A549 (cell line): ENCODE results near the gene PPM1G.

Source experiments
- CHD2 ChIP-seq: fragments of 150-350 bp; IDR thresholded peaks from 2 replicates; pipeline ENCODE4 v1.6.1; 2014; ENCODE audit warnings: low read length; ENCODE audit not compliant: partially characterized antibody
- MAFK ChIP-seq: fragments of 450-650 bp; IDR thresholded peaks from 2 replicates; pipeline ENCODE4 v1.6.1; 2014; ENCODE audit not compliant: partially characterized antibody
- MYC ChIP-seq: IDR thresholded peaks from 2 replicates; pipeline ENCODE4 v1.6.1; 2012; ENCODE audit warnings: mild to moderate bottlenecking, inconsistent platforms, low read length, improper control_type of control experiment, borderline replicate concordance
- NFE2L2 ChIP-seq: fragments of 150-350 bp; conservative IDR thresholded peaks from 2 replicates; pipeline ENCODE4 v1.6.1; 2014; ENCODE audit warnings: low read length
- POLR2A ChIP-seq: IDR thresholded peaks from 2 replicates; pipeline ENCODE4 v1.6.1; 2012; ENCODE audit warnings: mild to moderate bottlenecking, low read length
- POLR2AphosphoS2 ChIP-seq: conservative IDR thresholded peaks from 2 replicates; pipeline ENCODE4 v1.6.1; 2012; ENCODE audit warnings: low read length, improper control_type of control experiment, inconsistent platforms
- RAD21 ChIP-seq, 2 experiments: fragments of >200 bp in 1 of 2; sonication (Bioruptor Twin) in 1 of 2; formaldehyde crosslinking in 1 of 2; IDR thresholded peaks in 1 of 2; conservative IDR thresholded peaks in 1 of 2; 2 replicates in 1 of 2; 3 replicates in 1 of 2; pipeline ENCODE4 v1.6.1; 2012 to 2018; ENCODE audit warnings: inconsistent platforms in 1 of 2
- SMC3 ChIP-seq: fragments of >200 bp; sonication (Bioruptor Twin); formaldehyde crosslinking; IDR thresholded peaks from 3 replicates; pipeline ENCODE4 v1.6.1; 2018; ENCODE audit warnings: inconsistent platforms
- TF ChIP-seq, protein P1 (sequence below): fragments of 450-650 bp; IDR thresholded peaks from 2 replicates; pipeline ENCODE4 v1.6.1; 2014; ENCODE audit warnings: antibody characterized with exemption
- TF ChIP-seq, protein P2 (sequence below): fragments of >200 bp; sonication (Bioruptor Twin); formaldehyde crosslinking; IDR thresholded peaks from 3 replicates; pipeline ENCODE4 v1.5.1; 2016
- TF ChIP-seq, protein P3 (sequence below): fragments of 200-600 bp; sonication (generic); IDR thresholded peaks from 2 replicates; pipeline ENCODE4 v1.6.1; 2016; ENCODE audit warnings: antibody characterized with exemption, mild to moderate bottlenecking, moderate library complexity

DNA sequence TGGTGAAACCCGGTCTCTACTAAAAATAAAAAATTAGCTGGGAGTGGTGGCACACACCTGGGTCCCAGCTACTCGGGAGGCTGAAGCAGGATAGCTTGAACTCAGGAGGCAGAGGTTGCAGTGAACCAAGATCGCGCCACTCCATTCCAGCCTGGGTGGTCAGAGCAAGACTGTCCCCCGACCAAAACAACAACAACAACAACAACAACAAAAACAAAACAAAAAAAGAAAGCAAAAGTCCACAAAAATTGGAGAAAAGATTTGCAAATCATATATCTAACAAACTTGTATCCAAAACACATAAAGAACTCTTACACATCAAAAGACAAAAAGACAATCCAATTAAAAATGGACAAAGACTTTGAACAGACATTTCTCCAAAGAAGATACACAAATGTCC lies 10.4 kb downstream of the PPM1G start:
- TF ChIP-seq, protein P1, sequence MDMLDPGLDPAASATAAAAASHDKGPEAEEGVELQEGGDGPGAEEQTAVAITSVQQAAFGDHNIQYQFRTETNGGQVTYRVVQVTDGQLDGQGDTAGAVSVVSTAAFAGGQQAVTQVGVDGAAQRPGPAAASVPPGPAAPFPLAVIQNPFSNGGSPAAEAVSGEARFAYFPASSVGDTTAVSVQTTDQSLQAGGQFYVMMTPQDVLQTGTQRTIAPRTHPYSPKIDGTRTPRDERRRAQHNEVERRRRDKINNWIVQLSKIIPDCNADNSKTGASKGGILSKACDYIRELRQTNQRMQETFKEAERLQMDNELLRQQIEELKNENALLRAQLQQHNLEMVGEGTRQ: no peak
- TF ChIP-seq, protein P2, sequence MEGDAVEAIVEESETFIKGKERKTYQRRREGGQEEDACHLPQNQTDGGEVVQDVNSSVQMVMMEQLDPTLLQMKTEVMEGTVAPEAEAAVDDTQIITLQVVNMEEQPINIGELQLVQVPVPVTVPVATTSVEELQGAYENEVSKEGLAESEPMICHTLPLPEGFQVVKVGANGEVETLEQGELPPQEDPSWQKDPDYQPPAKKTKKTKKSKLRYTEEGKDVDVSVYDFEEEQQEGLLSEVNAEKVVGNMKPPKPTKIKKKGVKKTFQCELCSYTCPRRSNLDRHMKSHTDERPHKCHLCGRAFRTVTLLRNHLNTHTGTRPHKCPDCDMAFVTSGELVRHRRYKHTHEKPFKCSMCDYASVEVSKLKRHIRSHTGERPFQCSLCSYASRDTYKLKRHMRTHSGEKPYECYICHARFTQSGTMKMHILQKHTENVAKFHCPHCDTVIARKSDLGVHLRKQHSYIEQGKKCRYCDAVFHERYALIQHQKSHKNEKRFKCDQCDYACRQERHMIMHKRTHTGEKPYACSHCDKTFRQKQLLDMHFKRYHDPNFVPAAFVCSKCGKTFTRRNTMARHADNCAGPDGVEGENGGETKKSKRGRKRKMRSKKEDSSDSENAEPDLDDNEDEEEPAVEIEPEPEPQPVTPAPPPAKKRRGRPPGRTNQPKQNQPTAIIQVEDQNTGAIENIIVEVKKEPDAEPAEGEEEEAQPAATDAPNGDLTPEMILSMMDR: no peak
- TF ChIP-seq POLR2A (no peak), MAFK (no peak), SMC3 (no peak), MYC (no peak), RAD21 (conservative IDR thresholded peaks at IDR 0.05 in 1 of 2, IDR thresholded peaks at IDR 0.05 in 1 of 2) (no peak), NFE2L2 (no peak), POLR2AphosphoS2 (no peak), CHD2 (no peak)
- TF ChIP-seq, protein P3, sequence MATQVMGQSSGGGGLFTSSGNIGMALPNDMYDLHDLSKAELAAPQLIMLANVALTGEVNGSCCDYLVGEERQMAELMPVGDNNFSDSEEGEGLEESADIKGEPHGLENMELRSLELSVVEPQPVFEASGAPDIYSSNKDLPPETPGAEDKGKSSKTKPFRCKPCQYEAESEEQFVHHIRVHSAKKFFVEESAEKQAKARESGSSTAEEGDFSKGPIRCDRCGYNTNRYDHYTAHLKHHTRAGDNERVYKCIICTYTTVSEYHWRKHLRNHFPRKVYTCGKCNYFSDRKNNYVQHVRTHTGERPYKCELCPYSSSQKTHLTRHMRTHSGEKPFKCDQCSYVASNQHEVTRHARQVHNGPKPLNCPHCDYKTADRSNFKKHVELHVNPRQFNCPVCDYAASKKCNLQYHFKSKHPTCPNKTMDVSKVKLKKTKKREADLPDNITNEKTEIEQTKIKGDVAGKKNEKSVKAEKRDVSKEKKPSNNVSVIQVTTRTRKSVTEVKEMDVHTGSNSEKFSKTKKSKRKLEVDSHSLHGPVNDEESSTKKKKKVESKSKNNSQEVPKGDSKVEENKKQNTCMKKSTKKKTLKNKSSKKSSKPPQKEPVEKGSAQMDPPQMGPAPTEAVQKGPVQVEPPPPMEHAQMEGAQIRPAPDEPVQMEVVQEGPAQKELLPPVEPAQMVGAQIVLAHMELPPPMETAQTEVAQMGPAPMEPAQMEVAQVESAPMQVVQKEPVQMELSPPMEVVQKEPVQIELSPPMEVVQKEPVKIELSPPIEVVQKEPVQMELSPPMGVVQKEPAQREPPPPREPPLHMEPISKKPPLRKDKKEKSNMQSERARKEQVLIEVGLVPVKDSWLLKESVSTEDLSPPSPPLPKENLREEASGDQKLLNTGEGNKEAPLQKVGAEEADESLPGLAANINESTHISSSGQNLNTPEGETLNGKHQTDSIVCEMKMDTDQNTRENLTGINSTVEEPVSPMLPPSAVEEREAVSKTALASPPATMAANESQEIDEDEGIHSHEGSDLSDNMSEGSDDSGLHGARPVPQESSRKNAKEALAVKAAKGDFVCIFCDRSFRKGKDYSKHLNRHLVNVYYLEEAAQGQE: no peak
